Endothelial cell of umbilical vein (primary cell): ENCODE results near the gene ZFAND5. TPM values are rescaled to one million over a fixed set of nuclear protein-coding genes. Genes with fewer than 3 reads are reported as not detected.

Experiments used
- BruUV-seq: library from RNA; stranded (reverse); fragments of 400-500 nt; replicated peaks from 2 replicates; lab custom pipeline; 2021; lab: Mats Ljungman, UMichigan
- CTCF ChIA-PET: fragments of 300-600, 350-600 bp; sonication (Branson Sonifier 250); formaldehyde crosslinking; loops from one replicate; lab custom pipeline; 2021; ENCODE audit warnings: antibody characterized with exemption, inconsistent platforms; lab: Charles Lee
- POLR2A ChIA-PET: fragments of 300-600, 350-600 bp; sonication (Branson Sonifier 250); formaldehyde crosslinking; loops from one replicate; lab custom pipeline; 2021; ENCODE audit warnings: antibody characterized with exemption, inconsistent platforms; lab: Charles Lee
- DNase-seq: peaks from one replicate; pipeline ENCODE4 v3.0.0-alpha.2; 2011; ENCODE audit warnings: low read depth, low spot score
- FAIRE-seq: peaks from 2 replicates; lab custom pipeline; 2011; peaks lifted over from hg19 to GRCh38; lab: Jason Lieb, UNC
- H2AFZ ChIP-seq: 2 replicates; pipeline ENCODE4 v1.6.0; 2012; ENCODE audit warnings: low read depth, low read length, control low read depth, inconsistent platforms
- H3K27ac ChIP-seq: 2 replicates; pipeline ENCODE4 v1.5.1; 2011; ENCODE audit warnings: low read depth, mild to moderate bottlenecking, control low read depth, low read length, moderate library complexity; ENCODE audit not compliant: insufficient read depth
- H3K27me3 ChIP-seq, 2 experiments: 2 replicates each; pipeline versions ENCODE4 v1.6.0 to v1.6.1; 2011; ENCODE audit warnings: low read length in 2 of 2, mixed read lengths in 1 of 2; ENCODE audit not compliant: control insufficient read depth in 2 of 2, insufficient read depth in 2 of 2
- H3K36me3 ChIP-seq, 2 experiments: 2 replicates in 1 of 2; 3 replicates in 1 of 2; pipeline ENCODE4 v1.5.1; 2011; ENCODE audit warnings: low read length in 2 of 2, mild to moderate bottlenecking in 1 of 2, moderate library complexity in 1 of 2; ENCODE audit not compliant: control insufficient read depth in 2 of 2, insufficient read depth in 2 of 2; ENCODE audit errors: extremely low read depth in 1 of 2
- H3K4me1 ChIP-seq: 3 replicates; pipeline ENCODE4 v1.5.1; 2011; ENCODE audit warnings: mild to moderate bottlenecking, low read length; ENCODE audit not compliant: control insufficient read depth, insufficient read depth; ENCODE audit errors: extremely low read depth
- H3K4me2 ChIP-seq: 2 replicates; pipeline ENCODE4 v1.6.1; 2011; ENCODE audit warnings: low read length, control low read depth, mixed read lengths; ENCODE audit not compliant: insufficient read depth
- H3K4me3 ChIP-seq, 3 experiments: fragments of 200-600 bp in 1 of 3; sonication (generic), shearing (Covaris generic) in 1 of 3; replicated peaks in 1 of 3; 2 replicates each; pipeline ENCODE4 v1.5.1; 2011 to 2016; ENCODE audit warnings: control low read depth in 3 of 3, low read length in 3 of 3, mild to moderate bottlenecking in 2 of 3, inconsistent platforms in 1 of 3, low read depth in 1 of 3, moderate library complexity in 1 of 3; ENCODE audit not compliant: insufficient read depth in 1 of 3
- H3K79me2 ChIP-seq: 2 replicates; pipeline ENCODE4 v1.6.0; 2012; ENCODE audit warnings: low read length, inconsistent platforms; ENCODE audit not compliant: control insufficient read depth, insufficient read depth
- H3K9ac ChIP-seq: replicated peaks from 2 replicates; pipeline ENCODE3; 2011; ENCODE audit warnings: low read length, control low read depth; ENCODE audit not compliant: insufficient read depth; ENCODE audit errors: extremely low read depth
- H3K9me1 ChIP-seq: replicated peaks from 3 replicates; pipeline ENCODE4 v1.6.0; 2011; ENCODE audit warnings: mild to moderate bottlenecking, low read length; ENCODE audit not compliant: control insufficient read depth, insufficient read depth; ENCODE audit errors: extremely low read depth
- H3K9me3 ChIP-seq: replicated peaks from 2 replicates; pipeline ENCODE4 v1.5.1; 2012; ENCODE audit warnings: low read length, inconsistent platforms; ENCODE audit not compliant: control insufficient read depth, insufficient read depth
- H4K20me1 ChIP-seq: replicated peaks from 2 replicates; pipeline ENCODE3; 2011; ENCODE audit warnings: mild to moderate bottlenecking, low read length; ENCODE audit not compliant: control insufficient read depth, insufficient read depth; ENCODE audit errors: extremely low read depth
- EZH2 ChIP-seq: IDR thresholded peaks from 2 replicates; pipeline ENCODE4 v1.6.1; 2012; ENCODE audit warnings: borderline replicate concordance, low read depth, mild to moderate bottlenecking, moderate library complexity, low read length, inconsistent platforms; ENCODE audit not compliant: severe bottlenecking
- FOS ChIP-seq: IDR thresholded peaks from 2 replicates; pipeline ENCODE4 v1.6.1; 2011; ENCODE audit warnings: mild to moderate bottlenecking, low read length, moderate library complexity, borderline replicate concordance; ENCODE audit not compliant: insufficient read depth
- MAX ChIP-seq: IDR thresholded peaks from 2 replicates; pipeline ENCODE4 v1.6.1; 2011; ENCODE audit not compliant: insufficient read depth, insufficient read length
- POLR2AphosphoS5 ChIP-seq: IDR thresholded peaks from 2 replicates; pipeline ENCODE4 v1.6.1; 2012; ENCODE audit warnings: low read depth, mild to moderate bottlenecking, control low read depth, low read length, moderate library complexity; ENCODE audit not compliant: insufficient read depth
- dilution Hi-C: fragments of 300-500 bp; cut with MboI; formaldehyde crosslinking; loops from one replicate; pipeline ENCODE4 v1.15.0; 2019; ENCODE audit warnings: low sequenced_read_pairs; ENCODE audit not compliant: extremely low pct_ligation_motif_present
- intact Hi-C: fragments of 100-400 bp; cut with micrococcal nuclease; formaldehyde crosslinking; loops from one replicate; pipeline ENCODE4 v1.10.0; 2022
- polyA plus RNA-seq, 4 experiments: library from polyadenylated mRNA; depleted of rRNA in 3 of 4; stranded (reverse) in 3 of 4; unstranded in 1 of 4; fragments of >200 nt; gene quantifications; 2 replicates each; pipeline versions ENCODE4 v1.2.1 to v1.2.3, GENCODE V29; 2011 to 2012; ENCODE audit warnings: missing spikeins in 1 of 4
- total RNA-seq: library from RNA; stranded (reverse); gene quantifications from 2 replicates; pipeline ENCODE4 v1.2.3, GENCODE V29; 2021
- TF ChIP-seq, protein P1 (sequence below), 2 donors: IDR thresholded peaks; 1 replicate in 1 of 2; 2 replicates in 1 of 2; pipeline ENCODE4 v1.5.1; 2011; ENCODE audit warnings: low read length in 2 of 2, mild to moderate bottlenecking in 2 of 2, moderate library complexity in 2 of 2, control low read depth in 1 of 2, inconsistent platforms in 1 of 2, low read depth in 1 of 2; ENCODE audit not compliant: insufficient read depth in 1 of 2; ENCODE audit errors: extremely low read depth in 1 of 2

Gene ZFAND5
- total and polyA plus RNA-seq, 2 donors (not counting 3 experiments of a cell fraction or from before 2014, with no cell fraction given), result 63.7 to 176 TPM

DNA sequence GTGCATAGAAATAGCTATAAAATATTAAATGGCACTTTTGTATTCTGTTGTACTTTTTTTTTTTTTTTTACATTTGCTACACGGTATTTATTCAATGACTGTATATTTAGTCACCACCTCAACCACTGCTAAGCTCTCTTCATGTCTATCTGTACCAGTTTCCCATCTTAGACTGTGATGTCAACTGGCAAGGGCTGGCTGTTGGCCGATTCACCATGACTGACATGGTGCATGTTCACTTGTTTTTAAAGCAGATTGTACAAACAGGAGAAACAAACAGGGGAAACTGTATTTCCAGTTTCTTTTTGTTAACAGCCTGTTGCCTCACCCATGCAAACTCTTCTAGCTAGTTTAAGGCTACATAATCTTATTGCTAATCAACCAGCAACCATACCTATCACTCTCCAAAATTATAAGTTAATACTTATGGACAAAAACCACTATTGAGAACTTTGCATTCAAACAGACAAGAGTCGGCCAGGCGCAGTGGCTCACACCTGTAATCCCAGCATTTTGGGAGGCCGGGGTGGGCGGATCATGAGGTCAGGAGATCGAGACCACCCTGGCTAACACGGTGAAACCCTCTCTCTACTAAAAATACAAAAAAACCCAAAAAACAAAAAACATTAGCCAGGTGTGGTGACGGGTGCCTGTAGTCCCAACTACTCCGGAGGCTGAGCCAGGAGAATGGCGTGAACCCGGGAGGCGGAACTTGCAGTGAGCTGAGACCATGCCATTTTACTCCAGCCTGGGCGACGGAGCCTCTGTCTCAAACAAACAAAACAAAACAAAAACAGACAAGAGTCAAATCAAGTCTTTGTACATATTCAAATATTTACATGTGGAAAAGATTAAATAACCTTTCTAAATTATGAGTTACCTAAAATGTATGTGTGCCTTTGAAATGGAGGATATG, 13.2 kb downstream of the ZFAND5 start:
- ChIA-PET POLR2A (interaction anchor here (0.7 kb wide), 1 partner anchor 13 kb away, joined by 3 read pairs; the partner anchor contains the start of gene ZFAND5), CTCF (interaction anchor here (0.6 to 1.5 kb wide), 5 partner anchors 9 to 401 kb away, joined by 3 to 5 read pairs (median 3); no protein-coding TSS in a partner anchor)
- FAIRE-seq (no peak), DNase-seq (peak; percentile 37)
- intact Hi-C loops (loop anchor here (1.0 kb wide), 1 partner anchor 46 kb away; no protein-coding TSS in a partner anchor), dilution Hi-C loops (no loop called here)
- H3K4me3 ChIP-seq, result no peak overlapping the region
- no peaks in the 10 kb centered on the region for H3K4me1 ChIP-seq
- H2AFZ ChIP-seq, result no peak overlapping the region
- no peaks in the 10 kb centered on the region for H3K9me3 ChIP-seq
- no peak overlapping the region for H3K9ac ChIP-seq
- no TSS peak for BruUV-seq
- no peaks in the 10 kb centered on the region for H3K27me3 ChIP-seq
- H3K36me3 ChIP-seq, result peaks cover 11 to 28% of the 10 kb centered on the region in 2 experiments
- H4K20me1 ChIP-seq, result peaks cover 10% of the 10 kb centered on the region
- H3K79me2 ChIP-seq, result peaks cover 11% of the 10 kb centered on the region
- no peaks in the 10 kb centered on the region for H3K9me1 ChIP-seq
- H3K4me2 ChIP-seq, result no peak overlapping the region
- H3K27ac ChIP-seq, result no peak overlapping the region
- TF ChIP-seq POLR2AphosphoS5 (no peak), EZH2 (no peak), FOS (peak; percentile 34)

DNA sequence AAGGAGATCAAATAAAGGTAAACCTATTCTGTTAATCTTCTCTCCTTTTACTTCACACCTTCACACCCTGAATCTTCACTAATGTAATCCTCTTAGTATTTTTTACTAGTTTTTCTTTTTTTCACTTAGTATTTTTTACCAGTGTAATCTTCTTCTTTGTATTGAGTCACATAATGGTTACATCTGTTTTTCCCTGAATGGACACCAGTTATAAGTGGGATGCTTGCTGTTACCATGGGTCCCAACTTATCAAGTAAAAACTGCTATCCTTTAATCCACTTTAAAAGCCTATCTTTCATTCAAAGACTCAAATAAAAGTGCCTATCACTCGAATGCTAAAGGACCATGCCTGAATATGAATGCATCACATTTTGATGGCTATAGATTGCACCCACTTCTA, 15.1 kb downstream of the ZFAND5 start:
- Histone ChIP-seq H3K4me3 (no peak overlapping the region), H3K4me1 (no peaks in the 10 kb centered on the region), H4K20me1 (peaks cover 4% of the 10 kb centered on the region), H3K27ac (no peak overlapping the region), H3K9me3 (no peaks in the 10 kb centered on the region), H3K27me3 (no peaks in the 10 kb centered on the region), H3K79me2 (no peaks in the 10 kb centered on the region), H2AFZ (no peak overlapping the region), H3K4me2 (no peak overlapping the region), H3K36me3 (peaks cover 3 to 11% of the 10 kb centered on the region in 2 experiments), H3K9me1 (no peaks in the 10 kb centered on the region), H3K9ac (no peak overlapping the region)
- intact Hi-C loops, result no loop called here
- BruUV-seq, result no TSS peak
- FAIRE-seq (no peak), DNase-seq (no peak)
- dilution Hi-C loops, result no loop called here
- ChIA-PET CTCF (no interaction called here), POLR2A (no interaction called here)
- TF ChIP-seq FOS (no peak), MAX (no peak)
- TF ChIP-seq, protein P1, sequence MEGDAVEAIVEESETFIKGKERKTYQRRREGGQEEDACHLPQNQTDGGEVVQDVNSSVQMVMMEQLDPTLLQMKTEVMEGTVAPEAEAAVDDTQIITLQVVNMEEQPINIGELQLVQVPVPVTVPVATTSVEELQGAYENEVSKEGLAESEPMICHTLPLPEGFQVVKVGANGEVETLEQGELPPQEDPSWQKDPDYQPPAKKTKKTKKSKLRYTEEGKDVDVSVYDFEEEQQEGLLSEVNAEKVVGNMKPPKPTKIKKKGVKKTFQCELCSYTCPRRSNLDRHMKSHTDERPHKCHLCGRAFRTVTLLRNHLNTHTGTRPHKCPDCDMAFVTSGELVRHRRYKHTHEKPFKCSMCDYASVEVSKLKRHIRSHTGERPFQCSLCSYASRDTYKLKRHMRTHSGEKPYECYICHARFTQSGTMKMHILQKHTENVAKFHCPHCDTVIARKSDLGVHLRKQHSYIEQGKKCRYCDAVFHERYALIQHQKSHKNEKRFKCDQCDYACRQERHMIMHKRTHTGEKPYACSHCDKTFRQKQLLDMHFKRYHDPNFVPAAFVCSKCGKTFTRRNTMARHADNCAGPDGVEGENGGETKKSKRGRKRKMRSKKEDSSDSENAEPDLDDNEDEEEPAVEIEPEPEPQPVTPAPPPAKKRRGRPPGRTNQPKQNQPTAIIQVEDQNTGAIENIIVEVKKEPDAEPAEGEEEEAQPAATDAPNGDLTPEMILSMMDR (IDR thresholded peaks at IDR 0.05; ENCODE audit: extremely low read depth in 1 of 2, insufficient read depth in 1 of 2, low read depth in 1 of 2, low read length in 2 of 2), result no peak
